Spleen (tissue), 11 donors: ENCODE results near the gene MX2. TPM values are rescaled to one million over a fixed set of nuclear protein-coding genes. Genes with fewer than 3 reads are reported as not detected.
A peak's percentile ranks its signal among the peaks of the same experiment; 100 is the strongest.
"Not testable (repeated sequence)": the region's sequence is repeated elsewhere in the genome, so short reads cannot be mapped to it uniquely, and the experiment has no call there.

Source experiments
- DNase-seq: peaks from one replicate; pipeline ENCODE4 v3.0.0-alpha.2; 2020
- H3K27ac ChIP-seq, 8 donors: fragments of 200-600 bp; sonication (generic) in 7 of 8; 1 replicate in 4 of 8; 2 replicates in 4 of 8; pipeline versions ENCODE4 v1.5.0 to v1.8.0; 2016 to 2021; ENCODE audit warnings: inconsistent platforms in 4 of 8, mild to moderate bottlenecking in 4 of 8, moderate library complexity in 1 of 8
- H3K27me3 ChIP-seq, 7 donors: fragments of 200-600 bp; sonication (generic) in 6 of 7; replicated peaks in 1 of 7; 1 replicate in 4 of 7; 2 replicates in 3 of 7; pipeline versions ENCODE4 v1.5.0 to v1.8.0; 2016 to 2021; ENCODE audit warnings: inconsistent platforms in 3 of 7, mild to moderate bottlenecking in 1 of 7
- H3K36me3 ChIP-seq, 6 donors: fragments of 200-600 bp; sonication (generic) in 5 of 6; 1 replicate in 4 of 6; 2 replicates in 2 of 6; pipeline versions ENCODE4 v1.5.0 to v1.8.0; 2016 to 2021; ENCODE audit warnings: inconsistent platforms in 2 of 6
- H3K4me1 ChIP-seq, 6 donors: fragments of 200-600 bp; sonication (generic) in 5 of 6; 1 replicate in 3 of 6; 2 replicates in 3 of 6; pipeline versions ENCODE4 v1.5.0 to v1.8.0; 2016 to 2021; ENCODE audit warnings: inconsistent platforms in 3 of 6
- H3K4me3 ChIP-seq, 8 donors: fragments of 200-600 bp; sonication (generic) in 7 of 8; 1 replicate in 4 of 8; 2 replicates in 4 of 8; pipeline versions ENCODE4 v1.5.0 to v1.8.0; 2016 to 2021; ENCODE audit warnings: inconsistent platforms in 4 of 8, mild to moderate bottlenecking in 4 of 8, moderate library complexity in 2 of 8
- H3K9me3 ChIP-seq, 8 donors: fragments of 200-600 bp; sonication (generic) in 7 of 8; 1 replicate in 4 of 8; 2 replicates in 4 of 8; pipeline versions ENCODE4 v1.5.0 to v1.8.0; 2016 to 2021; ENCODE audit warnings: inconsistent platforms in 4 of 8
- POLR2A ChIP-seq, 3 donors: fragments of 450-650 bp; IDR thresholded peaks; one replicate each; pipeline ENCODE4 v1.5.1; 2017; ENCODE audit warnings: antibody characterized with exemption in 3 of 3, mild to moderate bottlenecking in 1 of 3
- POLR2AphosphoS5 ChIP-seq, 3 donors: sonication (generic); formaldehyde crosslinking; IDR thresholded peaks; one replicate each; pipeline ENCODE4 v1.5.1; 2017; ENCODE audit warnings: antibody characterized with exemption in 3 of 3
- WGBS, 5 donors: extraction: QIAGEN DNeasy Blood & Tissue Kit in 3 of 5; methylation state at CpG; one replicate each; pipeline versions ENCODE4 v1.1.5 to v1.1.7; 2013 to 2018; 5-methylcytosine and 5-hydroxymethylcytosine counted together
- intact Hi-C: fragments of 100-400 bp; cut with DNase I; formaldehyde crosslinking; loops from one replicate; pipeline ENCODE4 v1.15.0; 2023; ENCODE audit warnings: low total_unique reads
- polyA plus RNA-seq, 3 donors: library from polyadenylated mRNA; stranded (reverse); fragments of 200-250 nt; gene quantifications; one replicate each; pipeline ENCODE4 v1.2.1, GENCODE V29; 2013
- total RNA-seq, 7 donors: library from RNA; depleted of rRNA in 3 of 7; stranded (reverse); fragments of >200 nt in 3 of 7; fragmentation: NEBNext Ultra II Directional in 4 of 7; extraction: Animal tissue kit (Norgen Biotek cat#: 25700) in 4 of 7; gene quantifications; one replicate each; pipeline versions ENCODE4 v1.1.0 to v1.2.1, GENCODE V29; 2016 to 2021
- TF ChIP-seq, protein P1 (sequence below), 11 experiments: fragments of 200-600 bp in 7 of 11; fragments of 450-650 bp in 4 of 11; sonication (generic) in 4 of 11; IDR thresholded peaks in 8 of 11; conservative IDR thresholded peaks in 3 of 11; 1 replicate in 7 of 11; 2 replicates in 4 of 11; pipeline versions ENCODE4 v1.4.0 to v1.8.0; 2016 to 2021; ENCODE audit warnings: antibody characterized with exemption in 11 of 11, inconsistent platforms in 4 of 11, mild to moderate bottlenecking in 1 of 11
- donor health status: healthy with polysubstance abuse.
- donor health status: DM: no; HTN: no; CAD: no; lungs with moderate emphysema.
- donor health status: DM: no; HTN: no; CAD: no.
- donor health status: Bipolar disorder and iron deficiency.
- donor health status: healthy.
- donor health status: DM: no; HTN: no; CAD: no.
- donor health status: DM: yes; HTN: yes; CAD: no.

Gene MX2
- total and polyA plus RNA-seq, 10 donors, result 20.0 to 109 (median 71.8) TPM

GRCh38 chr21:41410361-41410760 is 48.5 kb downstream of the MX2 start:
- Histone ChIP-seq H3K36me3 (peaks cover 3 to 58% (median 41%) of the 10 kb centered on the region in 6 donors), H3K27me3 (no peaks in the 10 kb centered on the region), H3K9me3 (peaks cover 0 to 37% (median 23%) of the 10 kb centered on the region in 8 donors), H3K27ac (no peak overlapping the region), H3K4me3 (no peak overlapping the region), H3K4me1 (peaks cover 0 to 11% (median 2%) of the 10 kb centered on the region in 6 donors)
- TF ChIP-seq, protein P1, sequence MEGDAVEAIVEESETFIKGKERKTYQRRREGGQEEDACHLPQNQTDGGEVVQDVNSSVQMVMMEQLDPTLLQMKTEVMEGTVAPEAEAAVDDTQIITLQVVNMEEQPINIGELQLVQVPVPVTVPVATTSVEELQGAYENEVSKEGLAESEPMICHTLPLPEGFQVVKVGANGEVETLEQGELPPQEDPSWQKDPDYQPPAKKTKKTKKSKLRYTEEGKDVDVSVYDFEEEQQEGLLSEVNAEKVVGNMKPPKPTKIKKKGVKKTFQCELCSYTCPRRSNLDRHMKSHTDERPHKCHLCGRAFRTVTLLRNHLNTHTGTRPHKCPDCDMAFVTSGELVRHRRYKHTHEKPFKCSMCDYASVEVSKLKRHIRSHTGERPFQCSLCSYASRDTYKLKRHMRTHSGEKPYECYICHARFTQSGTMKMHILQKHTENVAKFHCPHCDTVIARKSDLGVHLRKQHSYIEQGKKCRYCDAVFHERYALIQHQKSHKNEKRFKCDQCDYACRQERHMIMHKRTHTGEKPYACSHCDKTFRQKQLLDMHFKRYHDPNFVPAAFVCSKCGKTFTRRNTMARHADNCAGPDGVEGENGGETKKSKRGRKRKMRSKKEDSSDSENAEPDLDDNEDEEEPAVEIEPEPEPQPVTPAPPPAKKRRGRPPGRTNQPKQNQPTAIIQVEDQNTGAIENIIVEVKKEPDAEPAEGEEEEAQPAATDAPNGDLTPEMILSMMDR (IDR thresholded peaks at IDR 0.05 in 8 of 11, conservative IDR thresholded peaks at IDR 0.05 in 3 of 11), result no peak
- no peak for TF ChIP-seq POLR2AphosphoS5 (IDR thresholded peaks at IDR 0.05)
- TF ChIP-seq POLR2A (IDR thresholded peaks at IDR 0.05), result no peak
- 86 to 94% (median 90%) methylated on average over 1 of the region's 1 CpG for WGBS, 5 donors
- intact Hi-C loops, result no loop called here
- no peak for DNase-seq

DNA sequence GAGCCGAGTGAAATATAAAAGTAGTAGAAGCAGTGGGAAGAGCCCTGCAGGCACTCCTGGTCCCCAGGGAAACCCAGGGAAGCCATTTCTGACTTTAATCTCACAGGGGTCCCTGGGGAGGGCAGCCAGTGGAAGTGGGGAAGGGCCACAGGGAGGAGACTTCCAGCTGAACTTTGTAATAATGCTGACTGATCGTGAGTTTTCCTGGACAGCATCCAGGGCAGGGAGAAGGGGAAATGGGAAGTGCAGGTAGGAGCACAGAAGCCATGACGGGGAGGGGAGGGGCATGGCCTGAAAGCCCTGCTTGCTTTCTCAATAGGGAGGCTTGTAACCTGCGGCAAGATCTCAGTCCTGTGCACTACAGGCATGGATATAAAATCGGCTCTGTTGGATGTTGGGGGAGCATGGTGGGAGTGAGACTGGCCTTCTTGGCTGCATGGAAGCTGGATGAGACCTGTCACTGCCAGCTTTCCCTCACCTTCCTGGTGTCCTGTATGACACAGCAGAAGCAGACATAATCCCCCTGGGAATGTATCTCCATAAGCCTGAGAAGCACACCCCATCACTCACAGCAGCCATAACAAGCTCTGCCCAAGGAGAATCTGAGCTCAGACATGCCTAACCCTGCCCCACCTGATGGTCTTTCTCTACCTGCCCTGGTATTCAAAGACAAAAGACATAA is 49.1 kb downstream of the MX2 start:
- no peak for DNase-seq
- no peaks in the 10 kb centered on the region for H3K27me3 ChIP-seq
- peaks cover 0 to 41% (median 23%) of the 10 kb centered on the region in 8 donors for H3K9me3 ChIP-seq
- WGBS, 5 donors, result 74 to 89% (median 79%) methylated on average over 5 of the region's 5 CpGs
- no peak overlapping the region for H3K27ac ChIP-seq
- peaks cover 0 to 10% (median 2%) of the 10 kb centered on the region in 6 donors for H3K4me1 ChIP-seq
- intact Hi-C loops, result no loop called here
- H3K36me3 ChIP-seq, result peaks cover 3 to 52% (median 41%) of the 10 kb centered on the region in 6 donors
- no peak for TF ChIP-seq POLR2A (IDR thresholded peaks at IDR 0.05)
- TF ChIP-seq, protein P1 (IDR thresholded peaks at IDR 0.05 in 8 of 11, conservative IDR thresholded peaks at IDR 0.05 in 3 of 11), result no peak
- H3K4me3 ChIP-seq, result no peak overlapping the region

DNA sequence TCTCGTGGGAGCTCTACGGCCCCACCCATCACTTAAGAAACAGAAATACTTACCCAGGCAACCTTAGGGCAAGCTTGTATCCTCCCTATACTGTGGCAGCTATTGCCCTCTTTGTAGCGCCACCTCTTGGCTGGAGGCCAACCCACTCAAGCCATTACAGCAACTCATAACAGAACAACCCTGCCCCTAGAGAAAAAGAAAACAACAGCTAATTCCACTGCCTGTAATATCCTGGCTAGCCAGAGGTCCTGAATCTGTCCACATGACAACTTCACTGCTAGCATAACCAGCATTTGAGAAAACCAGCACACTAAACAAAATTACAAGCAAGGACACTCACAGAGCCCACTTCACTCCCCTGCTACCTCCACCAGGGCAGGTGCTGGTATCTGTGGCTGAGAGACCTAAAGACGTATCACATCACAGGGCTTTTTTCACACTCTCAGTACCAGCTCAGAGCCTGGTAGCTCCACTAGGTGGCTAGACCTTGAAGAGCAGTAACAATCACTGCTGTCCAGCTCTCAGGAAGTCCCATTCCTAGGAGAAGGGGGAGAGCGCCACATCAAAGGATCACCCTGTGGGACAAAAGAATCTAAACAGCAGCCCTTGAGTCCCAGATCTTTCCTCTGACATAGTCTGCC is 49.7 kb downstream of the MX2 start:
- H3K4me3 ChIP-seq, result no peak overlapping the region
- no peaks in the 10 kb centered on the region for H3K27me3 ChIP-seq
- H3K4me1 ChIP-seq, result peaks cover 0 to 4% (median 0%) of the 10 kb centered on the region in 6 donors
- no peak for DNase-seq
- H3K27ac ChIP-seq, result no peak overlapping the region
- intact Hi-C loops, result no loop called here
- H3K36me3 ChIP-seq, result peaks cover 3 to 46% (median 37%) of the 10 kb centered on the region in 6 donors
- peaks cover 0 to 41% (median 23%) of the 10 kb centered on the region in 8 donors for H3K9me3 ChIP-seq
- WGBS, 5 donors, result 72 to 85% (median 79%) methylated on average over 5 of the region's 5 CpGs
- no peak for TF ChIP-seq POLR2A (IDR thresholded peaks at IDR 0.05)
- TF ChIP-seq, protein P1 (IDR thresholded peaks at IDR 0.05 in 8 of 11, conservative IDR thresholded peaks at IDR 0.05 in 3 of 11), result peak in 3 of 11 experiments; percentile 6 to 19 (median 12)
- peak in 1 of 3 donors; percentile 6 for TF ChIP-seq POLR2AphosphoS5 (IDR thresholded peaks at IDR 0.05)

GRCh38 chr21:41417505-41417904 is 55.7 kb downstream of the MX2 start:
- H3K27me3 ChIP-seq, intact Hi-C loops, DNase-seq, H3K4me3 ChIP-seq, H3K36me3 ChIP-seq: not testable (repeated sequence)
- peak overlapping the region in 1 of 8 donors; percentile 91 for H3K27ac ChIP-seq
- peaks cover 0 to 29% (median 8%) of the 10 kb centered on the region in 8 donors for H3K9me3 ChIP-seq
- peaks cover 0 to 40% (median 23%) of the 10 kb centered on the region in 6 donors for H3K4me1 ChIP-seq
- 87 to 95% (median 93%) methylated on average over 2 of the region's 2 CpGs for WGBS, 5 donors
